WI38 (cell line): ENCODE measurements around the gene COL23A1.

Experiments used
- H3K4me3 ChIP-seq: 2 replicates; pipeline ENCODE4 v1.5.1; 2011; ENCODE audit warnings: low read depth, mild to moderate bottlenecking, control low read depth, low read length
- CTCF ChIP-seq: IDR thresholded peaks from 2 replicates; pipeline ENCODE4 v1.5.1; 2012; ENCODE audit warnings: low read depth, mild to moderate bottlenecking, control low read depth, low read length

Gene COL23A1

GRCh38 chr5:178545941-178546674 is 44.1 kb downstream of the COL23A1 start:
- no peak for TF ChIP-seq CTCF
- H3K4me3 ChIP-seq: no peak overlapping the region

GRCh38 chr5:178545176-178545575 is 45.0 kb downstream of the COL23A1 start:
- TF ChIP-seq CTCF: no peak

GRCh38 chr5:178544166-178544834 is 45.9 kb downstream of the COL23A1 start:
- no peak overlapping the region for H3K4me3 ChIP-seq
- TF ChIP-seq CTCF: no peak

More at GRCh38 chr5:178545176-178545575, 45.0 kb downstream of the COL23A1 start:
- no peak overlapping the region for H3K4me3 ChIP-seq

- no peak overlapping the region for H3K4me3 ChIP-seq
- no peak for TF ChIP-seq CTCF
Measured at GRCh38 chr5:178542455-178542854, 47.7 kb downstream of the COL23A1 start.

- no peak for TF ChIP-seq CTCF
Measured at GRCh38 chr5:178540526-178540925, 49.7 kb downstream of the COL23A1 start.

GRCh38 chr5:178538741-178539229 is 51.4 kb downstream of the COL23A1 start:
- no peak for TF ChIP-seq CTCF
- no peak overlapping the region for H3K4me3 ChIP-seq

More at GRCh38 chr5:178540526-178540925, 49.7 kb downstream of the COL23A1 start:
- H3K4me3 ChIP-seq: no peak overlapping the region
